Stimulated activated CD8-positive, alpha-beta memory T cell treated with anti-CD3 and anti-CD28 coated beads, Interleukin-7, amount 100 ng/mL, for 1 hour (primary cell): ENCODE measurements around the gene CUTA.
A peak's percentile ranks its signal among the peaks of the same experiment; 100 is the strongest.
"Not testable (repeated sequence)": the region's sequence is repeated elsewhere in the genome, so short reads cannot be mapped to it uniquely, and the experiment has no call there.

Experiments
- DNase-seq, 2 donors: peaks; one replicate each; pipeline ENCODE4 v3.0.0-alpha.2; 2020; ENCODE audit warnings: low read depth in 2 of 2

Gene CUTA

DNA sequence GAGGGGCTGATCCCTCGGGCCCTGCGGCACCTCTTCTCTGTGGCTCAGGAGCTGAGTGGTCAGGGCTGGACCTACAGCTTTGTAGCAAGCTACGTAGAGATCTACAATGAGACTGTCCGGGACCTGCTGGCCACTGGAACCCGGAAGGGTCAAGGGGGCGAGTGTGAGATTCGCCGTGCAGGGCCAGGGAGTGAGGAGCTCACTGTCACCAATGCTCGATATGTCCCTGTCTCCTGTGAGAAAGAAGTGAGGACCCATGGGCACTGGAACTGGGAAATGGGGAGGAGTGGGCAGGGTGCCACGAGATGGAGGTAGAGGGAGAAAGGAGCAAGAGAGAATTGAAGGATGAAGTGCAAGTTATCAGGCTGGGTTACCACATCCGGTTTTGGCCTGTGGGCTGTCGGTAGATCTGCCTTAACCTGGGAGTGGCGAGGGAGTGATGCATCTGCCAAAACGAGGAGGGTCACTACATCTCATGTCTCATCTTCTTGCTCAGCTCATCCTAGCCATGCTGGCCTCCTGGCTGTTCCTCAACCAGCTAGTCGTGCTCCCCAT lies 12.4 kb downstream of the CUTA start:
- no peak for DNase-seq

DNA sequence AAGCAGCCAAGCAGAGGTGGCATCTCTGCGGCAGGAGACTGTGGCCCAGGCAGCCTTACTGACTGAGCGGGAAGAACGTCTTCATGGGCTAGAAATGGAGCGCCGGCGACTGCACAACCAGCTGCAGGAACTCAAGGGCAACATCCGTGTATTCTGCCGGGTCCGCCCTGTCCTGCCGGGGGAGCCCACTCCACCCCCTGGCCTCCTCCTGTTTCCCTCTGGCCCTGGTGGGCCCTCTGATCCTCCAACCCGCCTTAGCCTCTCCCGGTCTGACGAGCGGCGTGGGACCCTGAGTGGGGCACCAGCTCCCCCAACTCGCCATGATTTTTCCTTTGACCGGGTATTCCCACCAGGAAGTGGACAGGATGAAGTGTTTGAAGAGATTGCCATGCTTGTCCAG lies 13.0 kb downstream of the CUTA start:
- DNase-seq, result no peak

DNA sequence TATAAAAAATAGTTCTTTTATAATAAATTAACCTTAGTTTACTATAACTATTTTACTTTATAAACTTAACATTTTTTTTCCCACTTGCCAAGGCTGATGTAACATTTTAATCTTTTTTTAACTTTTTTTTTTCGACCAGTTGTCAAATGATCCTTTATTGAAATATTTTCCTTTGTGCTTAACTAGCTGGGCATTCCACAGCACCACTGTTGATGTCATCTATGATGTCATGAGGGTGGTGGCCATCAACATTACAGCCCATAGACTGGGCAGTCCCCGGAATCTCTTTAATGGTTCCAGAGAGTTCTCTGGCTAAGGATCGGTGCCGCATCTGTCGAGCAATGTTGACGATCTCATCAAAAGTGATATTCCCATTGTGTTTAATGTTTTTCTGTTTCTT lies 18.0 kb downstream of the CUTA start:
- not testable (repeated sequence) for DNase-seq

DNA sequence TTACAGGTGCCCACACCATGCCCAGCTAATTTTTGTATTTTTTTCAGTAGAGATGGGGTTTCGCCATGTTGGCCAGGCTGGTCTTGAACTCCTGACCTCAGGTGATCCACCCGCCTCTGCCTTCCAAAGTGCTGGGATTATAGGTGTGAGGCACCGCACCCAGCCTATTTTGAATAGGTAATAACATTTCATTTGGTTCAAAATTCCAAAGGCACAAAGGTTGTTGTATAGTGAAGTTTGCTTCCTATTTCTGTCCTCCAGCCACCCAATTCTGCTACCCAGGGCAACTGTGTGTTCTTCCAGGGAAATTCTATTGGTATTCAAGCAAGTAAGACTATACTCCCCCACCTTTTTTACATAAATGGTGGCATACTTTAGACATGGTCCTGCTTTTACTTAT lies 19.3 kb downstream of the CUTA start:
- DNase-seq, result not testable (repeated sequence)

DNA sequence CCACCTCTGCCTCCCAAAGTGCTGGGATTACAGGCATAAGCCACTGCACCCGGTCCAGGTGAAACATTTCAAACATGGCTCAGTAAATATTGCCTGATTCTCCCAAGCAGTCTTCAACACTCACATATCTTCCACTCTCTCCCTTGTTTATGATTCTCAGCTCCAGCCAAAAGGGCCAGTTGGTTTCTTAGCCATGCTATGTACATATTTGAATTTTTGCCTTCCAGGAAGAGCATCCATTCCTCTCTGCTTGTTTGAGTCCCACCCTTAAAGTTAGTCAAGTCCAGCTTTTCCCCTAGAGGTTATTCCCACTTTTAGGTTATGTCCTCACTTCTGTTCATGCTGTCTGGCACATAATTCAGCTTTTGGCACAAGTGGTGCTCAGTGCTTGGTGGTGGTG lies 20.4 kb downstream of the CUTA start:
- DNase-seq, result no peak

DNA sequence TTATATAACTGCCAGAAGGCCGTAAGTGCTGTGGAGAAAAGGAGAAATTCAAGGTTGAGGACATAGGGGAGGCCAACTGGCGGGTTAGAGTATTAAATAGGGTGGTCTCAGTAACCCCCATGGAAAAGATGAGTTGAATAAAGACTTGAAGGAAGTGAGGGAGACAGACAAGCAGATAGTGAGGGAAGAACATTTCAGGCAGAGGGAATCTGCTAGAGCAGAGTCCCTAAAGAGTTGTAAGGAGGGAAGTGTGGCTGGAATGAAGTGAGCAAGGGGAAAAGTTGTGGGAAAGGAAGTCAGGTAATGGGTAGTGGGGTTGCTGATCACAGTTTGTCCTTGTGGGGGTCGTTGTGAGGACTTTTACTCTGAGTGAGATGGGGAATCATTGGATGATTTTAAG lies 24.9 kb downstream of the CUTA start:
- no peak for DNase-seq

DNA sequence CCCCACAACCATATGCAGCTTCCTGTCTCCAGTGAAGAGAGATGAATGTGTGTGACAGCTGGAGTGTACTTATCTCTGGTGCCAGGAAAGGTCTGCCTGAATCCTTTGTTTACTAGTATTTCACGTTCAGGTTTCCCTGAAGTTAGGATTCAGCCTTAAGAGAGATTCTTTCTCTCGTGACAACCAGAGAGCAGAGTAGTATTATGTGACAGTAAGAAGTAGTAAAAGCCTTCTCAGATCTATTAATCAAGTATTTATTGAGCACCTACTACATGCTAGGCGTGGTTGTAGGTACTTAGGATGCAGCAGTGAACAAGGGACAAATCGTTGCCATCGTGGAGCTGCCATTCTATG lies 25.3 kb downstream of the CUTA start:
- DNase-seq, result no peak

DNA sequence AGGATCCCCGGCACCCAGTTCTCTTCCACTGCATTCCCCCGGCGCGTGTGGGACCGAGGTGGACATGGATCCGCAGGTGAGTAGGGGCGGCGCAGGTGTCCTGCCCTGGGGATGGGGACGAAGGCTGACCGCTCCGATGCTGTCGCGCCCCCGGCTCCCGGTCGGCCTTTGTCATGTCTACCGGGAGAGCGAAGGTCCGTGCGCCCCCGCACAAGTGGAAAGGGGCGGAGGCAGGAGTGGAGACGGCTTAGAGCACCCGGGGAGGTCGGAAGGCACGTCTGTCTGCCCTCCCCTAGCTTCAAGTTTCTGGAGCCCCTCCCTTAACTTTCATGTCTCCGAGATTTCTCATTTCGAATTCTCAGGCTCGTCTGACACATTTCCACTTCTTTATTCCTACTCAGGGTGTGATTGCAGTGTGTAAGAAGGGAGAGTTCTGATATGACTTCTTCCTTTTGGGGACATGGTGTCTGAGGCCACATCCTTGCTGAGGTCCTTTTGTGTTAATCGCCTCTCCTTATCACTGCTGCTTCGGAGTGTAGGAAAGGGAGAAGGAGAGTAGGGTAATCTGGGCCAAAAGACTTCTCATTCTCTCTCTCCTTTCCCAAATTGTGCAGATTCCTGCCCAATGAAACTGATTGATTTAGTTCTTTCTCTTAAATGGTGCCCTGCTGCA lies 25.8 kb downstream of the CUTA start:
- no peak for DNase-seq

DNA sequence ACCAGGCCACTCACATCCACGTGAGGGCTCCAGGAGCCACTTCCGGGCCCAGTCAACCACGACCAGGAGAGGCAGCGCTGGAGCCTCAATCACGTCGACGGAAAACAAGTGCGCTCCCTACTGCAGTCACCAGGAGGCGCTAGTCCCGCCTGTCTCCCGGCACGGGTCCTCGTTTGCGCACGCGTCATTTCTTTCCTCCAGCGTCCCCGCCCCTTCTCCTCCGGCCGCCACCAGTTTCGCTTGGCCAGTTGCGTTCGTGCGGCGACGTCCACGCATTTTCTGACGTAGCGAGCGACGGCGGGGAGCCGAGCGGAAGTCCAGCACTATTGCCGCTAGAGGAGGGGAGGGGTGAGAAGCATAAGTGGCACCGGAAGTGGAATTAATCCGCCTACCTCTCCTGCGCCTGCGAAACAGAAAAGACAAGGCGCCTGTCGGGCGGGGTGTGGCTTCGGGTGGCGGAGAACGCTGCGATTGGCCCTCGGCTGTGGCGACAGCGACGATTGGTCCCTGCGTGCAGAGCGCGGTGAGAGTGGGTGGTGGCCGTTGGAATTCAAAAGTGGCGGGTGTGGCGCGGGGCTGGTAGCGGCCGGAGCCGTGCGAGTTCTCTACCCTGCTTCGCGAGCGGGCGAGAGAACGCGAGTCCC lies 26.5 kb downstream of the CUTA start, which contains the start of gene KIFC1:
Gene KIFC1, plus strand, starts transcription at position 546 of the 644 bp plus-strand sequence. CDS start 163 bp downstream, outside the sequence.
- DNase-seq, result peak; percentile 97 to 99

DNA sequence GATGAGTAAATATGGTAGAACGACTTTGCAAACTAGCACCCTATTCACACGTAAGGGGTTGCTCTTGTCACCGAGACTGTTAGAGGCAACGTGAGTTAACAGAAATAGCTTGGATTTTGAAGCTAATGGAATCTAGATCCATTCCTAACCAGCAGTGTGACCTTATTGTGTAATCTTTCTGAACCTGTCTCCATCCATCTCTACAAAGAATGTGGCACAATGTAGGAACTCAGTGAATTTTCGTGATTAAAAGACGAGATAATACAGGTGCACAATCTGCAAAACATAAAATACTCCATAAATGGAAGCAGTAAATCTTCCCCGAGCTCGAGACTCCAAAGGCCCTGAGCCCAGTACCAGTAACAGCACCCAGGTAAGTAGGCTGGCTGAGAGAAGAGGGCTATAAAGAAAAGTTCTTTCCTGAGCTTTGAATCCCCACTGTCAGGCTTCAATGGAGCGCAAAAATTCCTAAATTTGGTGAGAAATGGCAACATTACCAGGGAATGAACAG lies 27.1 kb downstream of the CUTA start:
- DNase-seq, result no peak

DNA sequence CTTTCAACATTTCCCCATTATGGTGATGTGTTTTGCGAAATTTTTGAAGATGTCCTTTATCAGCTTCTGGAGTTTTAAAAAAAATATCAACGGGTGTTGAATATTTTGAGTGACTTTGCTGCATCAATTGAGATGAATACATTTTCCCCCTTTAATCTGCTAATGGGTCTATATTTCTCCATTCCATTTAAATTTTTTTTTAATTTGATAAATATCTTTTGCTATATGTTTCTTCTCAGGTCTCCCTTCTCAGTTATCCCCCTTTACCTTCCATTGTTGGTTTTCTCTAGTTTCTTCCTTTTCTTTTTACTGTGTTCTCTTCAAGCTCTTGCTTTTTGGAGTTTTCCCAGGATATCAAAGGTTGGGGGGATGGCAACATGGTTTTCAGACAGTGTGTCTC lies 27.7 kb downstream of the CUTA start:
- no peak for DNase-seq

DNA sequence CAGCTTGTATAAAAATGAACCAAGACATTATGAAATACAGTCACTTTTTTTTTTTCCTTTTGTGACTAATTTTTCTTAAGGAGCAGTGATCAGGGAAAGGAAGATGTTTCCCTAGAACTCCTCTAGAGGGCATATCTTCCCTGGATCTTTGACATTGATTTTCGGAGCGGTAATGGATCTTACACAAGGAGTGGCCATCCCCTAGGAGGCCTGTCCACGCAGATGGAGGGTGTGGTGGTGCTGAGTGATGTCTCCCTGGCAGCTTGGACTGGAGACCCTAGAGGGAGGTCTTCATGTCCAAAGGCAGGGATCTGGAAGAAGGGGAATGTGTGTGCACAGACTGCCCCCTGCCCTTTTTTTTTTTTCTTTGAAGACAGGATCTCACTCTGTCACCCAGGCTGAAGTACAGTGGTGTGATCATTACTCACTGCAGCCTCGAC lies 33.3 kb downstream of the CUTA start:
- DNase-seq, result no peak

DNA sequence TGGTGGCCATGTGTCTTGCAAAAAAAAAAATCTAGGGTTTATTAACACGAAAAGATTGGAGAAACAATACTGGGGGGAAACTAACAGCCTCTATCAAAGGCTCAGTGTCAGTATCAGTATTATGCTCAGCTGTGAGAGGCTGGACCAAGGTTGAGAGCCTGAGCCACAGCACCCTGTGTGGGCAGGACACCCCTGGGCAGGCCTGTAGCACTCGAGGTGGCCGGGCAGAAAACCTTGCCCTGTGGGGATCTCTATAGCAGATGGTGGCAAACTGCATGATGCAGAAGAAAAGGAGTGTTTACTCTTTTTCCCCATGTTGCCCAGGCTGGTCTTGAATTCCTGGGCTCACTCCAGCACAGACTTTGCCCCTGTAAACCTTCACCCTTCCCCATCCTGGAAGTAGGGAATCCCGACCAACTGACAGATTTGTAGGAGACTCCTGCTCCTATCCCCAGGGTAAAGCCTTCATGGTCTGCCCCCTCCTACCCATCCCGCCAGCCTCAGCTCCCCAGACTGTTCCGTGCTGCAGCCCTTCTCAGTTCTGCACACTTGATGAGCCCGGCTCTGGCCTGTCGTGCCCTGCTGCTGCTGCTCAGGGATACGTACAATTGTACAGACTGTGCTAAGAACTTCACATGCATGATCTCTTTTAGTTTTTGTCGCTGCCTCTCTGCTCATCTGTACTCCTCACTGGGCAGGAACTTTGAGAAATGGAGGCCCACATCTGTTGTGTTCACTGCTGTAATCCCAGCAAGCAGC lies 34.3 kb downstream of the CUTA start:
- DNase-seq, result no peak

DNA sequence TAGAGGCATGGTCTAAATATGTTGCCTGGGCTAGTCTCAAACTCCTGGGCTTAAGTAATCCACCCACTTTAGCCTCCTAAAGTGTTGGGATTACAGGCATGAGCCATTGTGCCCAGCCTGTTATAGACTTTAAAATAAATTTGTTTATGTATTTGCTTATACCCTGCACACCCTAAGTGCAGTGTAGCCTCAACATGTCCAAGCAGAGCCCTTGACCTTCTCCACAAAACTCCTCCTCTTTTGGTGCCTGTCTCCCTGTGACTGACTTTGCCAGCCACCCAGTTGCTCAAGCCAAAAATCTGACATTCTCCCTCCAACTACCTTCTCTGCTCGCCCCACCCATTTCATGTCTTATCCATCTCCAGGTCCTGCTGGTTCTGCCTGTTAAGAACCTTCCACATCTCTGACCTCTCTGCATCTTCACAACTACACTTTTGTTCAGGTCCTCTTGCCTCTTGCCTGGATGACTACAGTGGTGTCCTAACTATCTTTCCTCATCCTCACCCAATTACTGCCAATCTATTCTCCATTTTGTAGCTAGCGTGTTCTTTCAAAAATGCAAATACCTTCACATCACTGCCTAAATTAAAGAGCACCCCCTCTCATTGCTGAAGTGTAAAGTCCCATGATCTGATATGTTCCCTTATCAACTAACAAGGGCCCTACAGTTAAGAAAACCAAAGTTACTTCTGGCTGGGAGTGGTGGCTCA lies 37.5 kb downstream of the CUTA start:
- no peak for DNase-seq

DNA sequence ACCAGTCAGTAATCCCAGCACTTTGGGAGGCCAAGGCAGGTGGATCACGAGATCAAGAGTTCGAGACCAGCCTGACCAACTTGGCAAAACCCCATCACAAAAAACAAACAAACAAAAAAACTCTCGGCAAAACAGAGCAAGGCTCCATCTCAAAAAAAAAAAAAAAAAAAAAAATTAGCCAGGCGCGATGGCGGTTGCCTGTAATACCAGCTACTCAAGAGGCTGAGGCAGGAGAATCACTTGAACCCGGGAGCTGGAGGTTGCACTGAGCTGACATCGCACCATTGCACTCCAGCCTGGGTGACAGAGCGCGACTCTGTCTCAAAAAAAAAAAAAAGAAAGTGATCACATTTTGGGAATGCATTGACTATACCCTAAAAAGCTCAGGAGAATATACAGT lies 38.7 kb downstream of the CUTA start:
- not testable (repeated sequence) for DNase-seq

DNA sequence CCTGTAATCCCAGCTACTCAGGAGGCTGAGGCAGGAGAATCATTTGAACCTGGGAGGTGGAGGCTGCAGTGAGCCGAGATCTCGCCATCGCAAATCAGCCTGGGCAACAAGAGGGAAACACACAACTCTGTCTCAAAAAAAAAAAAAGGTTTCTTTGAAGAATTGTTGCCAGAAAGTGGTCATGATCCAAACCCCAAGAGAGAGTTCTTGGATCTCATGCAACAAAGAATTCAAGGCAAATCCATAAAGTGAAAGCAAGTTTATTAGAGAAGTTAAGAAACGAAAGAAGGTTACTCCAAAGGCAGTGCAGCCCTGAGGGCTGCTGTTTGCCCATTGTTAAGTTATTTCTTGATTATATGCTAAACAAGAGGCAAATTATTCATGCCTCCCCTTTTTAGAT lies 40.7 kb downstream of the CUTA start:
- no peak for DNase-seq

DNA sequence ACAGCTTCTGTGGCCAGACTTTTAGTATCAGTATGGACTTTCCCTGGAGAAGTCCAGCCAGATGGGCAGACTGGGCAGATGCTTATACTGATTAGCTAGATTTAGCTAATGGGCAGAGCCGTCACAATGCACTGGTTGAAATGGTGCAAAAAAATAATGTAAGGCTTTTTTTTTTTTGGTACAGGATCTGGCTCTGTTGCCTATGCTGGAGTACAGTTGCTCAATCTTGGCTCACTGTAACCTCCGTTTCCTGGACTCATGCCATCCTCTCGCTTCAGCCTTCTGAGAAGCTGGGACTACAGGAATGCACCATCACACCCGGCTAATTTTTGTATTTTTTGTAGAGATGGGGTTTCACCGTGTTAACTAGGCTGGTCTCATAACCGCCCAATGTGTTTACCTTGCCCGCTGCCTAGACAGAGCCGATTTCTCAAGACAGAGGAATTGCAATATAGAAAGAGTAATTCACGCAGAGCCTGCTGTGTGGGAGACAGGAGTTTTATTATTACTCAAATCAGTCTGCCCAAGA lies 42.7 kb downstream of the CUTA start:
- DNase-seq, result no peak

DNA sequence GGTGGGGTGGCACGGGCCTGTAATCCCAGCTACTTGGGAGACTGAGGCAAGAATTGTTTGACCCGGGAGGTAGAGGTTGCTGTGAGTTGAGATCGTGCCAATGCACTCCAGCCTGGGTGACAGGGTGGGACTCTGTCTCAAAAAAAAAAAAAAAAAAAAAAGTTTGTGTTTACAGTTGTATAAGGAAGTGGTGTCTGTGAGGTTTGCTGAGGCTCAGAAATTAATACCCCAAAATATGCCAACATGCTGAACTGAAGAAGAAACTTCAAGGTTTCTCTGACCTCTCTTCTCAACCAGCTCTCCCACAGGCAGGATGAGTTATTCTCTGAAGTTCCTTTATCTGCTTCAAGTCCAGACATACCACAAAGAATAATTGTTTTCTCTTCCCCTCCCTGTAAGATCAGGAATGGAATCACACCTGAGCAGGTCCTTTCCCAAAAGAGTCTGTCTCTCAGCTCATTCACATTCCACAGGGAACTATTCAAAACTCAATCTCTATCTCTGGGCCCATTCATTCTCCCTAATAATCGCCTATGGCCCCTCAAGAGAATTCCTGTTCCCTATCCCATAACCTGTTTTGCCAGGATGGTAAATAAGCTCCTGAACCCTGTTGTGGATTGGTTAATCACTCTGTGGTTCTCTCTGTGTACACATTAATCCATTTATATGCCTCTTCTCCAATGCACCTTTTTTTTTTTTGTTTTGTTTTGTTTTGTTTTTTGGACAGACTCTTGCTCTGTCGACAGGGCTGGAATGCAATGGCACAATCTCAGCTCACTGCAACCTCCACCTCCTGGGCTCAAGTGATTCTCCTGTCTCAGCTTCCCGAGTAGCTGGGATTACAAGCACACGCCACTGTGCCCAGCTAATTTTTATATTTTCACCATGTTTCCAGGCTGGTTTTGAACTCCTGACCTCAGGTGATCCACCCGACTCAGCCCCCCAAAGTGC lies 43.7 kb downstream of the CUTA start:
- no peak for DNase-seq

DNA sequence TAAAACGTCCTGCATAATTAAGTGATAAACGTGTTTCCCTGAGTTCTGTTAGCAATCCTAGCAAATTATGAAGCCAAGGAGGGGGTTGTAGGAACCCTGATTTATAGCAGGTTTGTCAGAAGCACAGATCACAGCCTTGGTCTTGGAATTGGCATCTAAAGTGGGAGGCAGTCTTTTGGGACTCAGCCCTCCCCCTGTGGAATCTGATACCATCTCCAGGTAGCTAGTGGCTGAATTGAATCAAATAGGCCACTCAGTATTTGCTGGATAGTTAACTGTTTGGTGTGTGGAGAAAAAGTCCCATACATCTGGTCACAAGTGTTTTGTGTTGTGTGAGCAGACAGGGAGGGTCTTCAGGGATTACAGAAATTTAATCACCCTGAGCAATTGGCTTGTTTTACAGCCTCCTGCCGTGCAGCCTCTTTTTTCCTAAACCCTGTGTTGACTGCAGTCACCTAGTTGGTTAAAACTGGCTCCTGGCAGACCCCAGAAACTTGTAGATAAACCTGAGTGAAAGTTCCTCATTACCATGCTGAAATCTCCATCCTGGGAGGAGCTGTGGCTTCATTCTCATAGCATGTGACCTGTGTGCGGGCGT lies 45.3 kb downstream of the CUTA start:
- DNase-seq, result no peak

DNA sequence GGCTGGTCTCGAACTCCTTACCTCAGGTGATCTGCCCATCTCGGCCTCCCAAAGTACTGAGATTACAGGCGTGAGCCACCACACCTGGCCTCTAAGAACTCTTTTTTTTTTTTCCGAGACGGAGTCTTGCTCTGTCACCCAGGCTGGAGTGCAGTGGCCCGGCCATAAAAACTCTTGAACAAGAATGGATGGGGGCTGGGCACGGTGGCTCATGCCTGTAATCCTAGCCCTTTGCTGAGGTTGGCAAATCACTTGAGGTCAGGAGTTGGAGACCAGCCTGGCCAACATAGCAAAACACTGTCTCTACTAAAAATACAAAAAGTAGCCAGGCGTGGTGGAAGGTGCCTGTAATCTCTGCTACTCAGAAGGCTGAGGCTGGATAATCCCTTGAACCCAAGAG lies 46.0 kb downstream of the CUTA start:
- DNase-seq, result not testable (repeated sequence)
